RWPE1 (cell line): ENCODE results near the gene ACTR5.
A peak's percentile ranks its signal among the peaks of the same experiment; 100 is the strongest.

Experiments used
- CTCF ChIA-PET: fragments of 350-600 bp; sonication (Branson Sonifier 250); formaldehyde crosslinking; extraction: SDS; loops from one replicate; lab custom pipeline; 2021; lab: Yijun Ruan, JAX
- POLR2A ChIA-PET: fragments of 400-600 bp; formaldehyde crosslinking; extraction: SDS; loops from one replicate; lab custom pipeline; 2020; ENCODE audit warnings: antibody characterized with exemption; ENCODE audit not compliant: low non-redundant PET; lab: Yijun Ruan, JAX
- DNase-seq: peaks from one replicate; pipeline ENCODE4 v3.0.0; 2012; ENCODE audit warnings: low spot score
- H3K27ac ChIP-seq: fragments of 450-650 bp; 2 replicates; pipeline ENCODE4 v1.5.1; 2017
- TF ChIP-seq, protein P1 (sequence below): fragments of 450-650 bp; conservative IDR thresholded peaks from 2 replicates; pipeline ENCODE4 v1.5.1; 2017; ENCODE audit warnings: low read depth, mild to moderate bottlenecking

The ACTR5 gene

GRCh38 chr20:38776363-38776762 lies 28.1 kb downstream of the ACTR5 start:
- no peak for DNase-seq
- POLR2A ChIA-PET, result no interaction called here
- TF ChIP-seq, protein P1, sequence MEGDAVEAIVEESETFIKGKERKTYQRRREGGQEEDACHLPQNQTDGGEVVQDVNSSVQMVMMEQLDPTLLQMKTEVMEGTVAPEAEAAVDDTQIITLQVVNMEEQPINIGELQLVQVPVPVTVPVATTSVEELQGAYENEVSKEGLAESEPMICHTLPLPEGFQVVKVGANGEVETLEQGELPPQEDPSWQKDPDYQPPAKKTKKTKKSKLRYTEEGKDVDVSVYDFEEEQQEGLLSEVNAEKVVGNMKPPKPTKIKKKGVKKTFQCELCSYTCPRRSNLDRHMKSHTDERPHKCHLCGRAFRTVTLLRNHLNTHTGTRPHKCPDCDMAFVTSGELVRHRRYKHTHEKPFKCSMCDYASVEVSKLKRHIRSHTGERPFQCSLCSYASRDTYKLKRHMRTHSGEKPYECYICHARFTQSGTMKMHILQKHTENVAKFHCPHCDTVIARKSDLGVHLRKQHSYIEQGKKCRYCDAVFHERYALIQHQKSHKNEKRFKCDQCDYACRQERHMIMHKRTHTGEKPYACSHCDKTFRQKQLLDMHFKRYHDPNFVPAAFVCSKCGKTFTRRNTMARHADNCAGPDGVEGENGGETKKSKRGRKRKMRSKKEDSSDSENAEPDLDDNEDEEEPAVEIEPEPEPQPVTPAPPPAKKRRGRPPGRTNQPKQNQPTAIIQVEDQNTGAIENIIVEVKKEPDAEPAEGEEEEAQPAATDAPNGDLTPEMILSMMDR, result no peak
- H3K27ac ChIP-seq, result no peak overlapping the region
- CTCF ChIA-PET, result interaction anchor here (0.6 kb wide), 1 partner anchor 23 kb away, joined by 4 read pairs; no protein-coding TSS in a partner anchor

GRCh38 chr20:38779247-38780097 lies 31.2 kb downstream of the ACTR5 start:
- CTCF ChIA-PET, result interaction anchor here (0.6 to 1.6 kb wide), 6 partner anchors 11 to 166 kb away, joined by 3 to 8 read pairs (median 4); no protein-coding TSS in a partner anchor
- peak; percentile 80 for DNase-seq
- POLR2A ChIA-PET, result no interaction called here
- TF ChIP-seq, protein P1, result no peak
- H3K27ac ChIP-seq, result no peak overlapping the region

DNA sequence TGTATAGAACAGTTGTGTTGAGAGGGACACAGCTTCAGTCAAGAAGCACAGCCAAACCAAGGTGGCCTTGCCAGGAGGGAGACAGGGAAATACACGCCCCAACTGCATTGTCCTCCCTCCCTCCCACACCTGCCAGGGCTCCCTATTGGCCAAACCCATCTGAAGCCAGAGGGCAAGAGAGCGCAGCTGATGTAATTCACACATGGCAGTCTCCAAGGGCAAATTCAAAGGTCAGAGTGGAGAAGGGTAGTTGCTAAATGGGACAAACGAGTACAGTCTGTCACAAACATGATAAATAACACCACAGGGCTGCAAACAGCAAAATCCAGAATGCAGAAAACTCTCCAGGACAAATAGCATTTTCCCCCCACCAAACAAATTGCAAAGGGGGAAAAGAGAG lies 34.0 kb downstream of the ACTR5 start:
- TF ChIP-seq, protein P1, result no peak
- no peak overlapping the region for H3K27ac ChIP-seq
- DNase-seq, result no peak
- ChIA-PET CTCF (no interaction called here), POLR2A (no interaction called here)

- POLR2A ChIA-PET, result no interaction called here
- TF ChIP-seq, protein P1, result no peak
- CTCF ChIA-PET, result interaction anchor here (0.5 to 0.7 kb wide), 3 partner anchors 57 to 702 kb away, joined by 4 read pairs; no protein-coding TSS in a partner anchor
- DNase-seq, result no peak
- no peak overlapping the region for H3K27ac ChIP-seq
These were observed 39.6 kb downstream of the ACTR5 start for GRCh38 chr20:38787870-38788269.

- ChIA-PET POLR2A (interaction anchor here (0.6 kb wide), 2 partner anchors 29 to 171 kb away, joined by 3 to 9 read pairs; no protein-coding TSS in a partner anchor), CTCF (interaction anchor here (0.6 to 1.8 kb wide), 14 partner anchors 8 to 105 kb away, joined by 3 to 5 read pairs (median 3); no protein-coding TSS in a partner anchor)
- DNase-seq, result peak; percentile 70
- TF ChIP-seq, protein P1, result no peak
- no peak overlapping the region for H3K27ac ChIP-seq
These were observed 41.4 kb downstream of the ACTR5 start for GRCh38 chr20:38789503-38790199.
